ENCODE data around the gene TADA1. TPM values are rescaled to one million over a fixed set of nuclear protein-coding genes. Genes with fewer than 3 reads are reported as not detected.

TADA1 gene
- polyA plus RNA-seq, 1 of the 3 experiments (the other 2 are of a cell fraction), result 9.3 TPM

- 95% methylated on average over 1 of the region's 1 CpG for WGBS (ENCODE audit: low lambda C conversion rate)
- Histone ChIP-seq H3K4me3 (ENCODE audit: low read depth in 2 of 2, low read length in 1 of 2) (no peak overlapping the region), H3K27ac (ENCODE audit: low read depth in 2 of 2, low read length in 1 of 2) (no peak overlapping the region), H3K4me2 (no peak overlapping the region), H3K36me3 (replicated peaks in 1 of 2; ENCODE audit: control insufficient read depth in 1 of 2, insufficient read depth in 2 of 2, low read length in 1 of 2) (no peaks in the 10 kb centered on the region), H4K20me1 (ENCODE audit: insufficient read depth) (no peaks in the 10 kb centered on the region), H3K9ac (no peak overlapping the region), H3K79me2 (ENCODE audit: insufficient read depth) (no peaks in the 10 kb centered on the region), H3F3A (replicated peaks; ENCODE audit: insufficient read depth) (no peaks in the 10 kb centered on the region), H3K9me2 (no peaks in the 10 kb centered on the region), H2AFZ (ENCODE audit: low read depth) (no peak overlapping the region), H3K9me3 (no peaks in the 10 kb centered on the region), H3K27me3 (ENCODE audit: insufficient read depth) (no peaks in the 10 kb centered on the region), H3K4me1 (ENCODE audit: control insufficient read depth in 1 of 2, insufficient read depth in 2 of 2, low read depth in 1 of 2, low read length in 1 of 2) (no peaks in the 10 kb centered on the region)
- ChIA-PET CTCF (interaction anchor here (7.8 to 22.1 kb wide), 2 partner anchors 9 to 156 kb away, joined by 56 to 769 read pairs; no protein-coding TSS in a partner anchor), POLR2A (no interaction called here)
- no peak for TF ChIP-seq NRF1 (IDR thresholded peaks at IDR 0.05; ENCODE audit: low read depth, low read length)
- no peak for TF ChIP-seq RAD21 (IDR thresholded peaks at IDR 0.05; ENCODE audit: low read length)
- TF ChIP-seq TCF12 (IDR thresholded peaks at IDR 0.05), result no peak
- TF ChIP-seq CHD2 (IDR thresholded peaks at IDR 0.05; ENCODE audit: low read length, partially characterized antibody), result no peak
- TF ChIP-seq MEF2A (IDR thresholded peaks at IDR 0.05; ENCODE audit: borderline replicate concordance, low read depth), result no peak
- TF ChIP-seq EZH2phosphoT487 (IDR thresholded peaks at IDR 0.05; ENCODE audit: borderline replicate concordance, low read depth), result no peak
- TF ChIP-seq SIN3A (IDR thresholded peaks at IDR 0.05; ENCODE audit: borderline replicate concordance, low read depth, low read length), result no peak
- TF ChIP-seq USF2 (IDR thresholded peaks at IDR 0.05; ENCODE audit: borderline replicate concordance, low read depth, low read length), result no peak
- no peak for TF ChIP-seq USF1 (IDR thresholded peaks at IDR 0.05; ENCODE audit: borderline replicate concordance, low read depth)
- no peak for TF ChIP-seq JUND (IDR thresholded peaks at IDR 0.05)
- no peak for TF ChIP-seq ZBTB33 (IDR thresholded peaks at IDR 0.05; ENCODE audit: borderline replicate concordance, low read depth)
- TF ChIP-seq RCOR1 (IDR thresholded peaks at IDR 0.05; ENCODE audit: low read length), result no peak
- TF ChIP-seq REST (IDR thresholded peaks at IDR 0.05; ENCODE audit: low read depth, low read length), result no peak
- TF ChIP-seq YY1 (IDR thresholded peaks at IDR 0.05; ENCODE audit: low read depth), result no peak
- DNase-seq, result no peak
Observed at GRCh38 chr1:166902279-166902678, 26.2 kb upstream of the TADA1 start.

All from SK-N-SH (cell line).